Aorta (tissue), 5 donors: ENCODE data around the gene EZR. TPM values are rescaled to one million over a fixed set of nuclear protein-coding genes. Genes with fewer than 3 reads are reported as not detected.
A peak's percentile ranks its signal among the peaks of the same experiment; 100 is the strongest.

ENCODE experiments used
- ATAC-seq: fragments of 200-7000 bp; cut with Tn5 transposase; one replicate; pipeline ENCODE4 v1.9.1; 2022; ENCODE audit warnings: moderate library complexity; ENCODE audit not compliant: low FRiP score
- DNase-seq, 2 donors: peaks; one replicate each; pipeline ENCODE4 v3.0.0-alpha.2; 2020
- H3K27ac ChIP-seq, 2 donors: one replicate each; pipeline ENCODE4 v1.5.1; 2013; ENCODE audit warnings: low read length in 2 of 2, mild to moderate bottlenecking in 2 of 2, moderate library complexity in 2 of 2, control low read depth in 1 of 2, inconsistent platforms in 1 of 2, low read depth in 1 of 2
- H3K27me3 ChIP-seq, 2 donors: one replicate each; pipeline ENCODE4 v1.6.1; 2013; ENCODE audit warnings: control low read depth in 1 of 2, low read length in 1 of 2, mild to moderate bottlenecking in 1 of 2, moderate library complexity in 1 of 2; ENCODE audit not compliant: insufficient read depth in 2 of 2, control insufficient read depth in 1 of 2
- H3K36me3 ChIP-seq, 2 donors: one replicate each; pipeline ENCODE4 v1.6.1; 2013; ENCODE audit warnings: control low read depth in 1 of 2, low read length in 1 of 2, mild to moderate bottlenecking in 1 of 2; ENCODE audit not compliant: insufficient read depth in 2 of 2, control insufficient read depth in 1 of 2
- H3K4me1 ChIP-seq, 2 donors: one replicate each; pipeline ENCODE4 v1.6.1; 2013; ENCODE audit warnings: low read length in 2 of 2, control low read depth in 1 of 2, mild to moderate bottlenecking in 1 of 2, moderate library complexity in 1 of 2; ENCODE audit not compliant: insufficient read depth in 2 of 2, control insufficient read depth in 1 of 2
- H3K4me3 ChIP-seq, 2 donors: one replicate each; pipeline ENCODE4 v1.5.1; 2013; ENCODE audit warnings: low read length in 2 of 2, control low read depth in 1 of 2, mild to moderate bottlenecking in 1 of 2
- H3K9me3 ChIP-seq: one replicate; pipeline ENCODE4 v1.6.1; 2013; ENCODE audit warnings: mild to moderate bottlenecking, low read length; ENCODE audit not compliant: control insufficient read depth
- WGBS, 2 donors: extraction: QIAGEN DNeasy Blood & Tissue Kit; methylation state at CpG; one replicate each; pipeline ENCODE4 v1.1.7; 2013; 5-methylcytosine and 5-hydroxymethylcytosine counted together
- intact Hi-C, 2 donors: fragments of 100-400 bp; cut with DNase I; formaldehyde crosslinking; loops; one replicate each; pipeline versions ENCODE4 v1.14.2 to v1.15.0; 2022
- polyA plus RNA-seq, 2 donors: library from polyadenylated mRNA; stranded (reverse); fragments of 200-250 nt; gene quantifications; one replicate each; pipeline ENCODE4 v1.2.3, GENCODE V29; 2013
- total RNA-seq, 2 donors: library from RNA; stranded (reverse); fragmentation: NEBNext Ultra II Directional; extraction: Animal tissue kit (Norgen Biotek cat#: 25700); gene quantifications; one replicate each; pipeline ENCODE4 v1.2.1, GENCODE V29; 2021
- donor health status: healthy with polysubstance abuse.
- donor health status: Bipolar disorder and iron deficiency.
- donor health status: DM: no; HTN: no; CAD: no.
- donor health status: DM: no; HTN: no; CAD: no.
- donor health status: DM: yes; HTN: yes; CAD: no.

EZR gene
- total and polyA plus RNA-seq, 4 donors = 13.4 to 127 (median 50.5) TPM

- no peak for ATAC-seq
- intact Hi-C loops = no loop called here
- no peak for DNase-seq
- H3K27me3 ChIP-seq = no peaks in the 10 kb centered on the region
- no peaks in the 10 kb centered on the region for H3K36me3 ChIP-seq
- no peak overlapping the region for H3K4me3 ChIP-seq
- H3K4me1 ChIP-seq = peaks cover 0 to under 1% of the 10 kb centered on the region in 2 donors
- H3K27ac ChIP-seq = no peak overlapping the region
- 87 to 90% methylated on average over 9 of the region's 9 CpGs for WGBS, 2 donors
- H3K9me3 ChIP-seq = no peaks in the 10 kb centered on the region
Measured at GRCh38 chr6:158757753-158758090, 61.4 kb downstream of the EZR start.

DNA sequence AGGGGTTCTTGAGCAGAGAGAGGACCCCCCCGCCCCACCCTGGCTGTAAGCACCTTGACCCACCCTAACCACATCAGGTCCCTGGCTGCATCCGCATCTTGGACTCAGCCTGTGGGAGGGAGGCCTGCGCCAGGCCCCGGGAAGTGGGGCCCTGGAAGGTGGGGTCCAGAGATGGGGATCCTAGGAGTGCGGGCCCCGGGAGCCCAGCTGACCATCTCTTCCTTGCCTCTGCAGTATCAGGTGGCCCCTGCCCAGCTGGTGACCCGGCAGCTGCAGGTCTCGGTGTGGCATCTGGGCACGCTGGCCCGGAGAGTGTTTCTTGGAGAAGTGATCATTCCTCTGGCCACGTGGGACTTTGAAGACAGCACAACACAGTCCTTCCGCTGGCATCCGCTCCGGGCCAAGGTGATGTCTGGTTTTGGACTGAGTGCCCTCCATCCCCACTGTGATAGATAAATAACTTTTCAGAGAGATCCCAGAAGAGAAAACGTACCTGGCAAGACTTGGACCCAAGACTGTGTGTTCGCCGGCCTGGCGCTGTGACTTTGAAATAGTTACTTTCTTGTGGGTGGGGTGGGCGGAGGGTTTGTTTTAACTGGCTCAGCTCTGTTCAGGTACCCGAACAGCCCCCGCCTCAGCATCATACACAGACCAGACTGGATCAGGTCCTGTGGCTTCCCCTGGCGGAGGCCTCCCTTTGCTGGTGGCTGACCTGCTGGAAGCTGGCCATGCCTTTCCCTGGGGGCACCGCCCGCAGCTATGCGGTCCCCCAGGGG is 62.0 kb downstream of the EZR start:
- no peak for ATAC-seq
- intact Hi-C loops = no loop called here
- 87 to 90% methylated on average over 25 of the region's 25 CpGs for WGBS, 2 donors

DNA sequence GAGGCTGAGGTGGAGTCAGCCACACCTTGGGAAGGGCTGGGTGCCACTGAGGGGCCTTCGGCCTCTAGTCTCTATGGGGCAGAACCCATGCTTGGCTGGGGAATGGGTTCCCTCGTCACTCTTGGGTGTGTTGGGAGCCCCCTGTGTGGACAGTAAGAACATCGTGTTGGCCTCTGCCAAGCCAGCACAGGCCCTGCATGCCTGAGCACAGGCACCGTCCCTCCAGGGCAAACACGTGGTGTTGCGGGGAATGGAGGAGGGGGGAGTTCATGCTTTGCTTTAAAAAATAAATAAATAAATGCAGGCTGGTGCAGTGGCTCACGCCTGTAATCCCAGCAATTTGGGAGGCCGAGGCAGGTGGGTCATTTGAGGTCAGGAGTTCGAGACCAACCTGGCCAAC is 63.0 kb downstream of the EZR start:
- H3K4me3 ChIP-seq = no peak overlapping the region
- DNase-seq (no peak), ATAC-seq (no peak)
- no peak overlapping the region for H3K27ac ChIP-seq
- WGBS, 2 donors = 89 to 93% methylated on average over 9 of the region's 9 CpGs
- intact Hi-C loops = no loop called here
- H3K27me3 ChIP-seq = no peaks in the 10 kb centered on the region
- H3K4me1 ChIP-seq = peaks cover 0 to 4% of the 10 kb centered on the region in 2 donors
- H3K9me3 ChIP-seq = no peaks in the 10 kb centered on the region
- no peaks in the 10 kb centered on the region for H3K36me3 ChIP-seq

More for the DNA sequence above, 62.0 kb downstream of the EZR start:
- peaks cover 0 to 4% of the 10 kb centered on the region in 2 donors for H3K4me1 ChIP-seq
- H3K9me3 ChIP-seq = no peaks in the 10 kb centered on the region
- no peaks in the 10 kb centered on the region for H3K27me3 ChIP-seq
- H3K27ac ChIP-seq = no peak overlapping the region
- H3K36me3 ChIP-seq = no peaks in the 10 kb centered on the region
- no peak for DNase-seq
- no peak overlapping the region for H3K4me3 ChIP-seq

DNA sequence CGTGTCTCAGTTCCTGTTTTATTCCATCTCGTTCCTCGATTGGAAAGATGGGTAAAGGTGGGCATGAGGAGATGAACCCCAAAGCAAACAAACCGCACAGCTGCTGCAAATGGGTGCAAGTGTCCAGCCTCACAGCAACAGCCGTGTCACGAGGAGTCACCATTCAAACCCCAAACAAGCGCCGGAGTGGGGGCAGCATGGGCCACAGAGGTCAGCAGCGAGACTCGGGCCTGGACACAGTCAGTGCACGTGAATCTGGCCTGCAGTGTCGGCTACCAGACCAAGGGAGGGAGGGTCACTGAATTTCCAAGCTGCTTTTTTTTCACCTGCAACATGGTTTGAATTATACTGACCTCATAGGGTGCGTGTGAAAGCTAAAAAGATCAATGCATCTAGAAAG is 63.5 kb downstream of the EZR start:
- DNase-seq (no peak), ATAC-seq (no peak)
- Histone ChIP-seq H3K27me3 (no peaks in the 10 kb centered on the region), H3K9me3 (no peaks in the 10 kb centered on the region), H3K27ac (no peak overlapping the region), H3K36me3 (no peaks in the 10 kb centered on the region), H3K4me3 (no peak overlapping the region), H3K4me1 (peaks cover 0 to 4% of the 10 kb centered on the region in 2 donors)
- intact Hi-C loops = no loop called here
- WGBS, 2 donors = 97 to 98% methylated on average over 13 of the region's 13 CpGs

- peaks cover 0 to 4% of the 10 kb centered on the region in 2 donors for H3K4me1 ChIP-seq
Measured at GRCh38 chr6:158754738-158755137, 64.4 kb downstream of the EZR start.

GRCh38 chr6:158753811-158754210 is 65.4 kb downstream of the EZR start:
- WGBS, 2 donors = 92 to 94% methylated on average over 9 of the region's 9 CpGs
- DNase-seq (no peak), ATAC-seq (no peak)
- no peaks in the 10 kb centered on the region for H3K27me3 ChIP-seq
- intact Hi-C loops = no loop called here
- H3K27ac ChIP-seq = no peak overlapping the region
- no peaks in the 10 kb centered on the region for H3K9me3 ChIP-seq
- H3K4me3 ChIP-seq = no peak overlapping the region
- H3K36me3 ChIP-seq = no peaks in the 10 kb centered on the region
- H3K4me1 ChIP-seq = peaks cover 0 to 4% of the 10 kb centered on the region in 2 donors

More at GRCh38 chr6:158754738-158755137, 64.4 kb downstream of the EZR start:
- H3K36me3 ChIP-seq = no peaks in the 10 kb centered on the region
- H3K27ac ChIP-seq = no peak overlapping the region
- H3K4me3 ChIP-seq = no peak overlapping the region
- WGBS, 2 donors = 90 to 91% methylated on average over 11 of the region's 11 CpGs
- intact Hi-C loops = no loop called here
- DNase-seq = no peak
- H3K27me3 ChIP-seq = no peaks in the 10 kb centered on the region
- H3K9me3 ChIP-seq = no peaks in the 10 kb centered on the region
- no peak for ATAC-seq

DNA sequence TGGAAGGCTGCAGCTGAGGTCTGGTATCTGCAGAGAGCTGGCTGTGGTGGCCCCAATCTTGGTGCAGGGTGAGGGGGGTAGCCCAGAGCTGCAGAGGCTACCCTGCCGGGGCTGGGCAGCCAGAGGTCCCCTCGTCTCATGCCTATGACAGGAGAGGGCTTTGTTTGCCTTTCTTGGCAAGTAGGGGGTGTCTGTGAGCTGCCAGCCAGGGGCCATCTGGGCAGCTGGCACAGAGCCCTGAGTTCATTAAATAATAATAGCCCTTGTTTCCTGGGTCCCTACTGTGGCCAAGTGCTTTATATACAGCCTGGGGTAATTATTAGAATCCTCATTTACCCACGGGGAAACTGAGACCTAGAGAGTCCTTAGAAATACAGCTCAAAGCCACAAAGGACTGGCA is 66.6 kb downstream of the EZR start:
- DNase-seq = no peak
- intact Hi-C loops = no loop called here
- 4 to 6% methylated on average over 3 of the region's 3 CpGs for WGBS, 2 donors
- no peaks in the 10 kb centered on the region for H3K9me3 ChIP-seq
- no peak overlapping the region for H3K4me3 ChIP-seq
- no peaks in the 10 kb centered on the region for H3K27me3 ChIP-seq
- H3K27ac ChIP-seq = no peak overlapping the region
- H3K36me3 ChIP-seq = no peaks in the 10 kb centered on the region
- no peak for ATAC-seq
- peaks cover 0 to 4% of the 10 kb centered on the region in 2 donors for H3K4me1 ChIP-seq

DNA sequence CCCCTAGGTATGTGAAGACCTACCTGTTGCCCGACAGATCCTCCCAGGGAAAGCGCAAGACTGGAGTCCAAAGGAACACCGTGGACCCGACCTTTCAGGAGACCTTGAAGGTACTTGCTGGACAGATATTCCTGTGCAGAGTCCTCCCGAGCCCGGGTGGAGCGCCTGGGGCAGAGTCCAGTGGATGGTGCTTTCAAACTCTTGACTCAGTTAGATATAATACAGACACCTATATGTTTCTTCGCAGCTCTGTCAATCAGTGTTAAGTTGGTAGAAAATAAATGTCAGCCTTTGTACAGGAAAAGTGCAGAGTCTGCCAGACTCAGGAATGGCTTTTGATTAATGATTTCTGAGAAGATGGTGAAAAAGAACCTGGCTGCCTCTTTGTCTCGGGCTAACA is 67.2 kb downstream of the EZR start:
- WGBS, 2 donors = 62 to 65% methylated on average over 9 of the region's 9 CpGs
- peaks cover 0 to 4% of the 10 kb centered on the region in 2 donors for H3K4me1 ChIP-seq
- ATAC-seq (no peak), DNase-seq (no peak)
- H3K36me3 ChIP-seq = no peaks in the 10 kb centered on the region
- no peaks in the 10 kb centered on the region for H3K9me3 ChIP-seq
- no peak overlapping the region for H3K27ac ChIP-seq
- H3K27me3 ChIP-seq = no peaks in the 10 kb centered on the region
- no peak overlapping the region for H3K4me3 ChIP-seq
- intact Hi-C loops = no loop called here

DNA sequence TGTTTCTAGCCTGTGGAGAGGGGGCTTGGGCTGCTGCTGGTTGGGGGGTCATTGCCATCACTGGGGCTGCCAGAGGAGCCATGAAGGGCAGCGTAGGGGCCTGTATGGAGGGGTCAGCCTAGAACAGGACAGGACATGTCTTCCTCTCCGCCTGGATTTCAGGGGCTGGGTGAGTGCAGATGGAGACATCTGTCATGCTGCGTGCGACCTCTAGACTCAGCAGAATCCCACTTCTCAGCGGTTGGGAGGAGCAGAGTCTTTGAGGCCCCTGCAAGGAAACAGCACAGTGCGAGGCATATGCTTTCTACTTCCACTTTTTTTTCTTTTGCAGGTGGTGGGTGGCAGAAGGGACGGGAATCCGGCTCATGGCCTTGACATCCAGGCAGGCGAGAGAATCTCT is 67.9 kb downstream of the EZR start:
- ATAC-seq = peak; percentile 26
- Histone ChIP-seq H3K27ac (no peak overlapping the region), H3K27me3 (no peaks in the 10 kb centered on the region), H3K4me3 (no peak overlapping the region), H3K36me3 (no peaks in the 10 kb centered on the region), H3K9me3 (no peaks in the 10 kb centered on the region), H3K4me1 (peaks cover 0 to 4% of the 10 kb centered on the region in 2 donors)
- intact Hi-C loops = no loop called here
- 94 to 96% methylated on average over 9 of the region's 9 CpGs for WGBS, 2 donors
- no peak for DNase-seq
